HepG2 (cell line): Measurements from ENCODE around the gene ANAPC2. TPM values are rescaled to one million over a fixed set of nuclear protein-coding genes. Genes with fewer than 3 reads are reported as not detected.

Source experiments
- CBX1 ChIP-seq: IDR thresholded peaks from one replicate; pipeline ENCODE4 v1.6.1; 2016; ENCODE audit warnings: antibody characterized with exemption, low read depth
- CC2D1A ChIP-seq: sonication (generic); formaldehyde crosslinking; IDR thresholded peaks from 2 replicates; pipeline ENCODE4 v1.8.1; 2023; ENCODE audit warnings: mild to moderate bottlenecking, missing genetic modification reagents
- CEBPB ChIP-seq: IDR thresholded peaks from 2 replicates; pipeline ENCODE4 v1.6.1; 2011; ENCODE audit warnings: low read depth, low read length, improper control_type of control experiment, borderline replicate concordance
- MAZ ChIP-seq, 2 experiments: sonication (generic) in 1 of 2; formaldehyde crosslinking in 1 of 2; IDR thresholded peaks; 2 replicates each; pipeline versions ENCODE4 v1.5.0 to v1.6.1; 2012 to 2020; ENCODE audit warnings: low read depth in 2 of 2, mild to moderate bottlenecking in 2 of 2, borderline replicate concordance in 1 of 2, improper control_type of control experiment in 1 of 2, low read length in 1 of 2, missing genetic modification reagents in 1 of 2, moderate library complexity in 1 of 2
- MED13 ChIP-seq: sonication (generic); formaldehyde crosslinking; IDR thresholded peaks from 2 replicates; pipeline ENCODE4 v1.5.0; 2020; ENCODE audit warnings: missing genetic modification reagents
- REL ChIP-seq: sonication (generic); formaldehyde crosslinking; conservative IDR thresholded peaks from 2 replicates; pipeline ENCODE4 v1.8.0; 2022; ENCODE audit warnings: mild to moderate bottlenecking, missing genetic modification reagents, moderate library complexity
- SP140L ChIP-seq: sonication (generic); formaldehyde crosslinking; IDR thresholded peaks from 2 replicates; pipeline ENCODE4 v1.4.0; 2020; ENCODE audit warnings: missing genetic modification reagents, borderline replicate concordance
- TAF15 ChIP-seq: fragments of 200-400 bp; formaldehyde crosslinking; IDR thresholded peaks from one replicate; pipeline ENCODE4 v1.6.1; 2018; ENCODE audit warnings: mild to moderate bottlenecking, low read depth, low read length; ENCODE audit not compliant: poor library complexity, severe bottlenecking
- THAP11 ChIP-seq: IDR thresholded peaks from 2 replicates; pipeline ENCODE4 v1.6.1; 2016; ENCODE audit warnings: missing biosample characterization, missing genetic modification reagents
- TOE1 ChIP-seq: sonication (generic); formaldehyde crosslinking; IDR thresholded peaks from 2 replicates; pipeline ENCODE4 v1.4.0; 2020; ENCODE audit warnings: mild to moderate bottlenecking, missing genetic modification reagents
- ZNF136 ChIP-seq: sonication (generic); formaldehyde crosslinking; IDR thresholded peaks from 2 replicates; pipeline ENCODE4 v1.8.1; 2022; ENCODE audit warnings: low read depth, mild to moderate bottlenecking, moderate library complexity, missing genetic modification reagents
- ZNF550 ChIP-seq: sonication (generic); formaldehyde crosslinking; IDR thresholded peaks from 2 replicates; pipeline ENCODE4 v1.4.0; 2020; ENCODE audit warnings: mild to moderate bottlenecking, missing genetic modification reagents, borderline replicate concordance
- ZNF607 ChIP-seq: sonication (generic); formaldehyde crosslinking; IDR thresholded peaks from 2 replicates; pipeline ENCODE4 v1.5.1; 2020; ENCODE audit warnings: missing genetic modification reagents, mild to moderate bottlenecking, borderline replicate concordance
- ZNF629 ChIP-seq: sonication (generic); formaldehyde crosslinking; conservative IDR thresholded peaks from 2 replicates; pipeline ENCODE4 v1.5.0; 2020; ENCODE audit warnings: missing genetic modification reagents
- polyA plus RNA-seq, 8 experiments: library from polyadenylated mRNA; depleted of rRNA in 3 of 8; stranded (reverse) in 7 of 8; unstranded in 1 of 8; fragments of >200 nt; fragmentation: Illumina TruSeq in 4 of 8; extraction: Trizol in 4 of 8; gene quantifications; 2 replicates each; pipeline versions ENCODE4 v1.2.1 to v1.2.3, GENCODE V29; 2011 to 2016; ENCODE audit warnings: low read depth in 4 of 8, missing spikeins in 1 of 8, mixed read lengths in 1 of 8; ENCODE audit not compliant: insufficient read depth in 1 of 8
- total RNA-seq, 5 experiments: library from RNA; depleted of rRNA; stranded (reverse); fragments of >200 nt; fragmentation: Illumina TruSeq; extraction: Trizol; gene quantifications; 2 replicates each; pipeline ENCODE4 v1.2.3, GENCODE V29; 2016; ENCODE audit warnings: low read depth in 1 of 5
- TF ChIP-seq, protein P1 (sequence below): sonication (generic); formaldehyde crosslinking; conservative IDR thresholded peaks from 2 replicates; pipeline ENCODE4 v1.8.0; 2022; ENCODE audit warnings: missing genetic modification reagents
- TF ChIP-seq, protein P2 (sequence below): sonication (generic); formaldehyde crosslinking; IDR thresholded peaks from 2 replicates; pipeline ENCODE4 v1.9.0; 2022; ENCODE audit warnings: low read depth, missing genetic modification reagents
- TF ChIP-seq, protein P3 (sequence below): sonication (generic); formaldehyde crosslinking; conservative IDR thresholded peaks from 2 replicates; pipeline ENCODE4 v1.4.0; 2020; ENCODE audit warnings: missing genetic modification reagents
- TF ChIP-seq, protein P4 (sequence below): sonication (generic); formaldehyde crosslinking; IDR thresholded peaks from 2 replicates; pipeline ENCODE4 v1.4.0; 2020; ENCODE audit warnings: missing genetic modification reagents, borderline replicate concordance
- TF ChIP-seq, protein P5 (sequence below): sonication (generic); formaldehyde crosslinking; IDR thresholded peaks from 2 replicates; pipeline ENCODE4 v1.4.0; 2020; ENCODE audit warnings: missing genetic modification reagents

Gene ANAPC2
- total and polyA plus RNA-seq, 2 of the 13 experiments (the other 11 are each of a cell fraction or from before 2014, with no cell fraction given): 12.3 to 15.4 TPM

DNA sequence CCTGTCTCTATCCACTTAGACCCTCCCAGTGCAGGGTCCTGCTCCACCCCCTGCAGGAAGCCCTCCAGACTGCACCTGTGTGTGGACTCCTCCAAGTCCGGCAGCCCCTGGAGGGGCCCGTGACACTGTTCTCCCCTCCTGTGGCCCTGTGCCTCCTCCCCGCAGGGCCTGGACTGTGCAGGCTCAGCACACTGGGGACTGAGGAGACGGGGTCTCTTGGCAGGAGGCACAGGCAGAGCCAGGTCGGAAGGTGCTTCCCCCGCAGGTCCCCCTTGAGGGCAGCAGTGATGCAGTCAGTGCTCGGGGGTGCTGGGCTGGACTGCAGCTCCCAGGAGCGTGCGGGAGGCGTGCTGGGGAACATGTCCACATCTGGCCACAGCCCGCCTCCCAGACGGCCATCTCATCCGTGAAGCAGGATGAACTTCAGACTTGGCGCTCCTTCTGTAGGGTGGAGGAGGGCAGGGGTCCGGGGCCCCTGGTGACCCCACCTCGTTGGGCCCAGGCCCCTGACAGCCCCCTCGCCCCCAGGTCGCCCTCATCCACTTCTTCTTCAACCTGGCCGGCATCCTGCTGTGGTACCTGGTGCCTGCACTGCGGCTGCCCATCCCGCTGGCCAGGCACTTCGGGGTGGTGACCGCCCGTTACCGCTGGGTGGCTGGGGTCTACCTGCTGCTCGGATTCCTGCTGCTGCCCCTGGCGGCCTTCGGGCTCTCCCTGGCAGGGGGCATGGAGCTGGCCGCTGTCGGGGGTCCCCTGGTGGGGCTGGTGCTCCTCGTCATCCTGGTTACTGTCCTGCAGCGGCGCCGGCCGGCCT, 47.3 kb upstream of the ANAPC2 start (continued):
- TF ChIP-seq, protein P1, sequence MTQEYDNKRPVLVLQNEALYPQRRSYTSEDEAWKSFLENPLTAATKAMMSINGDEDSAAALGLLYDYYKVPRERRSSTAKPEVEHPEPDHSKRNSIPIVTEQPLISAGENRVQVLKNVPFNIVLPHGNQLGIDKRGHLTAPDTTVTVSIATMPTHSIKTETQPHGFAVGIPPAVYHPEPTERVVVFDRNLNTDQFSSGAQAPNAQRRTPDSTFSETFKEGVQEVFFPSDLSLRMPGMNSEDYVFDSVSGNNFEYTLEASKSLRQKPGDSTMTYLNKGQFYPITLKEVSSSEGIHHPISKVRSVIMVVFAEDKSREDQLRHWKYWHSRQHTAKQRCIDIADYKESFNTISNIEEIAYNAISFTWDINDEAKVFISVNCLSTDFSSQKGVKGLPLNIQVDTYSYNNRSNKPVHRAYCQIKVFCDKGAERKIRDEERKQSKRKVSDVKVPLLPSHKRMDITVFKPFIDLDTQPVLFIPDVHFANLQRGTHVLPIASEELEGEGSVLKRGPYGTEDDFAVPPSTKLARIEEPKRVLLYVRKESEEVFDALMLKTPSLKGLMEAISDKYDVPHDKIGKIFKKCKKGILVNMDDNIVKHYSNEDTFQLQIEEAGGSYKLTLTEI: no peak
- TF ChIP-seq REL (CRISPR knock-in tag) (no peak), ZNF136 (no peak), CEBPB (no peak), TAF15 (no peak), MED13 (no peak), ZNF629 (CRISPR knock-in tag) (no peak), TOE1 (no peak), CBX1 (no peak), THAP11 (peak; percentile 35; the same call in 1 of the 2 replicates), ZNF607 (CRISPR knock-in tag) (peak; percentile 16; the same call in 1 of the 2 replicates), ZNF550 (CRISPR knock-in tag) (no peak), CC2D1A (no peak), SP140L (CRISPR knock-in tag) (no peak), MAZ (IDR thresholded peaks at IDR 0.05; ENCODE audit: borderline replicate concordance, low read depth, low read length) (no peak), MAZ (CRISPR knock-in tag; IDR thresholded peaks at IDR 0.05; ENCODE audit: low read depth) (peak; percentile 64)
- TF ChIP-seq, protein P2, sequence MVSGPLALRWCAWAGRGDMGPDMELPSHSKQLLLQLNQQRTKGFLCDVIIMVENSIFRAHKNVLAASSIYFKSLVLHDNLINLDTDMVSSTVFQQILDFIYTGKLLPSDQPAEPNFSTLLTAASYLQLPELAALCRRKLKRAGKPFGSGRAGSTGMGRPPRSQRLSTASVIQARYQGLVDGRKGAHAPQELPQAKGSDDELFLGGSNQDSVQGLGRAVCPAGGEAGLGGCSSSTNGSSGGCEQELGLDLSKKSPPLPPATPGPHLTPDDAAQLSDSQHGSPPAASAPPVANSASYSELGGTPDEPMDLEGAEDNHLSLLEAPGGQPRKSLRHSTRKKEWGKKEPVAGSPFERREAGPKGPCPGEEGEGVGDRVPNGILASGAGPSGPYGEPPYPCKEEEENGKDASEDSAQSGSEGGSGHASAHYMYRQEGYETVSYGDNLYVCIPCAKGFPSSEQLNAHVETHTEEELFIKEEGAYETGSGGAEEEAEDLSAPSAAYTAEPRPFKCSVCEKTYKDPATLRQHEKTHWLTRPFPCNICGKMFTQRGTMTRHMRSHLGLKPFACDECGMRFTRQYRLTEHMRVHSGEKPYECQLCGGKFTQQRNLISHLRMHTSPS: no peak
- TF ChIP-seq, protein P3, sequence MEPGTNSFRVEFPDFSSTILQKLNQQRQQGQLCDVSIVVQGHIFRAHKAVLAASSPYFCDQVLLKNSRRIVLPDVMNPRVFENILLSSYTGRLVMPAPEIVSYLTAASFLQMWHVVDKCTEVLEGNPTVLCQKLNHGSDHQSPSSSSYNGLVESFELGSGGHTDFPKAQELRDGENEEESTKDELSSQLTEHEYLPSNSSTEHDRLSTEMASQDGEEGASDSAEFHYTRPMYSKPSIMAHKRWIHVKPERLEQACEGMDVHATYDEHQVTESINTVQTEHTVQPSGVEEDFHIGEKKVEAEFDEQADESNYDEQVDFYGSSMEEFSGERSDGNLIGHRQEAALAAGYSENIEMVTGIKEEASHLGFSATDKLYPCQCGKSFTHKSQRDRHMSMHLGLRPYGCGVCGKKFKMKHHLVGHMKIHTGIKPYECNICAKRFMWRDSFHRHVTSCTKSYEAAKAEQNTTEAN (CRISPR knock-in tag): 0 out of 2 replicates have a peak, but pooled peaks have one; percentile 38
- TF ChIP-seq, protein P4, sequence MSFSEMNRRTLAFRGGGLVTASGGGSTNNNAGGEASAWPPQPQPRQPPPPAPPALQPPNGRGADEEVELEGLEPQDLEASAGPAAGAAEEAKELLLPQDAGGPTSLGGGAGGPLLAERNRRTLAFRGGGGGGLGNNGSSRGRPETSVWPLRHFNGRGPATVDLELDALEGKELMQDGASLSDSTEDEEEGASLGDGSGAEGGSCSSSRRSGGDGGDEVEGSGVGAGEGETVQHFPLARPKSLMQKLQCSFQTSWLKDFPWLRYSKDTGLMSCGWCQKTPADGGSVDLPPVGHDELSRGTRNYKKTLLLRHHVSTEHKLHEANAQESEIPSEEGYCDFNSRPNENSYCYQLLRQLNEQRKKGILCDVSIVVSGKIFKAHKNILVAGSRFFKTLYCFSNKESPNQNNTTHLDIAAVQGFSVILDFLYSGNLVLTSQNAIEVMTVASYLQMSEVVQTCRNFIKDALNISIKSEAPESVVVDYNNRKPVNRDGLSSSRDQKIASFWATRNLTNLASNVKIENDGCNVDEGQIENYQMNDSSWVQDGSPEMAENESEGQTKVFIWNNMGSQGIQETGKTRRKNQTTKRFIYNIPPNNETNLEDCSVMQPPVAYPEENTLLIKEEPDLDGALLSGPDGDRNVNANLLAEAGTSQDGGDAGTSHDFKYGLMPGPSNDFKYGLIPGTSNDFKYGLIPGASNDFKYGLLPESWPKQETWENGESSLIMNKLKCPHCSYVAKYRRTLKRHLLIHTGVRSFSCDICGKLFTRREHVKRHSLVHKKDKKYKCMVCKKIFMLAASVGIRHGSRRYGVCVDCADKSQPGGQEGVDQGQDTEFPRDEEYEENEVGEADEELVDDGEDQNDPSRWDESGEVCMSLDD (CRISPR knock-in tag): 0 out of 2 replicates have a peak, but pooled peaks have one; percentile 59
- TF ChIP-seq, protein P5, sequence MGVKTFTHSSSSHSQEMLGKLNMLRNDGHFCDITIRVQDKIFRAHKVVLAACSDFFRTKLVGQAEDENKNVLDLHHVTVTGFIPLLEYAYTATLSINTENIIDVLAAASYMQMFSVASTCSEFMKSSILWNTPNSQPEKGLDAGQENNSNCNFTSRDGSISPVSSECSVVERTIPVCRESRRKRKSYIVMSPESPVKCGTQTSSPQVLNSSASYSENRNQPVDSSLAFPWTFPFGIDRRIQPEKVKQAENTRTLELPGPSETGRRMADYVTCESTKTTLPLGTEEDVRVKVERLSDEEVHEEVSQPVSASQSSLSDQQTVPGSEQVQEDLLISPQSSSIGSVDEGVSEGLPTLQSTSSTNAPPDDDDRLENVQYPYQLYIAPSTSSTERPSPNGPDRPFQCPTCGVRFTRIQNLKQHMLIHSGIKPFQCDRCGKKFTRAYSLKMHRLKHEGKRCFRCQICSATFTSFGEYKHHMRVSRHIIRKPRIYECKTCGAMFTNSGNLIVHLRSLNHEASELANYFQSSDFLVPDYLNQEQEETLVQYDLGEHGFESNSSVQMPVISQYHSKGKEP (CRISPR knock-in tag): no peak
